HepG2 (cell line): ENCODE data around the gene XRN1. TPM values are rescaled to one million over a fixed set of nuclear protein-coding genes. Genes with fewer than 3 reads are reported as not detected.

Experiments used
- ATAC-seq: fragments of 200-7000 bp; cut with Tn5 transposase; 3 replicates; pipeline ENCODE4 v1.9.1; 2020; ENCODE audit warnings: mild to moderate bottlenecking, moderate library complexity
- BruUV-seq: library from RNA; stranded (reverse); fragments of 400-500 nt; replicated peaks from 2 replicates; lab custom pipeline; 2021; lab: Mats Ljungman, UMichigan
- CTCF ChIA-PET: fragments of 300-600 bp; formaldehyde crosslinking; extraction: SDS; loops from one replicate; lab custom pipeline; 2021; ENCODE audit warnings: low total read pairs, inconsistent platforms, low intra/inter-chr PET ratio; lab: Yijun Ruan, JAX
- POLR2A ChIA-PET: fragments of 350-600 bp; sonication (Branson Sonifier 250); formaldehyde crosslinking; loops from one replicate; lab custom pipeline; 2020; ENCODE audit warnings: antibody characterized with exemption, inconsistent platforms; lab: Yijun Ruan, JAX
- DNase-seq: peaks from one replicate; pipeline ENCODE4 v3.0.0-alpha.2; 2015; ENCODE audit warnings: low spot score
- FAIRE-seq: peaks from 3 replicates; lab custom pipeline; 2011; peaks lifted over from hg19 to GRCh38; lab: Jason Lieb, UNC
- H2AFZ ChIP-seq: one replicate; pipeline ENCODE4 v1.6.1; 2011; ENCODE audit warnings: low read length, inconsistent platforms
- H3K27ac ChIP-seq: fragments of 300-600 bp; 3 replicates; pipeline ENCODE4 v1.8.0; 2011; ENCODE audit warnings: mixed run types, mild to moderate bottlenecking, mixed read lengths, low read length, inconsistent platforms; ENCODE audit not compliant: insufficient read depth; ENCODE audit errors: extremely low read length
- H3K27me3 ChIP-seq, 2 experiments: fragments of 200-600 bp in 1 of 2; 2 replicates in 1 of 2; 3 replicates in 1 of 2; pipeline versions ENCODE4 v1.6.0 to v1.8.0; 2011; ENCODE audit warnings: low read length in 2 of 2, mild to moderate bottlenecking in 2 of 2, moderate library complexity in 2 of 2, inconsistent platforms in 1 of 2; ENCODE audit not compliant: insufficient read depth in 2 of 2, control insufficient read depth in 1 of 2
- H3K36me3 ChIP-seq, 2 experiments: fragments of 200-600 bp in 1 of 2; replicated peaks in 1 of 2; 2 replicates in 1 of 2; 3 replicates in 1 of 2; pipeline versions ENCODE4 v1.5.1 to v1.8.0; 2011; ENCODE audit warnings: low read length in 2 of 2, inconsistent platforms in 1 of 2; ENCODE audit not compliant: insufficient read depth in 2 of 2, control insufficient read depth in 1 of 2
- H3K4me1 ChIP-seq: 2 replicates; pipeline ENCODE4 v1.5.1; 2012; ENCODE audit warnings: low read length, inconsistent platforms; ENCODE audit not compliant: insufficient read depth
- H3K4me2 ChIP-seq: 2 replicates; pipeline ENCODE4 v1.6.0; 2011; ENCODE audit warnings: low read depth, low read length, inconsistent platforms
- H3K4me3 ChIP-seq, 3 experiments: fragments of 200-600 bp in 1 of 3; sonication (generic), shearing (Covaris generic) in 1 of 3; replicated peaks in 1 of 3; 2 replicates each; pipeline ENCODE4 v1.5.1; 2011 to 2016; ENCODE audit warnings: low read length in 3 of 3, inconsistent platforms in 2 of 3, low read depth in 2 of 3, mild to moderate bottlenecking in 2 of 3, control low read depth in 1 of 3, mixed read lengths in 1 of 3; ENCODE audit not compliant: insufficient read depth in 1 of 3
- H3K79me2 ChIP-seq: one replicate; pipeline ENCODE4 v1.6.1; 2011; ENCODE audit warnings: low read length, inconsistent platforms; ENCODE audit not compliant: insufficient read depth
- H3K9ac ChIP-seq: 2 replicates; pipeline ENCODE4 v1.6.0; 2011; ENCODE audit warnings: mild to moderate bottlenecking, low read depth, low read length, inconsistent platforms; ENCODE audit not compliant: insufficient read depth
- H3K9me3 ChIP-seq: 2 replicates; pipeline ENCODE4 v1.5.1; 2012; ENCODE audit warnings: mild to moderate bottlenecking, low read length
- H4K20me1 ChIP-seq: 2 replicates; pipeline ENCODE4 v1.6.0; 2011; ENCODE audit warnings: inconsistent platforms, mild to moderate bottlenecking, low read length, moderate library complexity; ENCODE audit not compliant: insufficient read depth
- ARID3A ChIP-seq: IDR thresholded peaks from 2 replicates; pipeline ENCODE4 v1.6.1; 2012; ENCODE audit warnings: low read depth, low read length, improper control_type of control experiment
- DNMT3B ChIP-seq: conservative IDR thresholded peaks from 2 replicates; pipeline ENCODE4 v1.6.1; 2016; ENCODE audit warnings: missing biosample characterization, control low read depth
- PCBP2 ChIP-seq: fragments of 200-400 bp; formaldehyde crosslinking; optimal IDR thresholded peaks from 2 replicates; pipeline ENCODE3; 2018; ENCODE audit warnings: low read length, low read depth; ENCODE audit not compliant: poor library complexity, severe bottlenecking
- ZBTB33 ChIP-seq: sonication (generic); formaldehyde crosslinking; IDR thresholded peaks from 2 replicates; pipeline ENCODE4 v1.4.0; 2020; ENCODE audit warnings: missing genetic modification reagents
- WGBS: methylation state at CpG from one replicate; pipeline ENCODE4 v1.1.6; 2017; ENCODE audit warnings: low lambda C conversion rate; 5-methylcytosine and 5-hydroxymethylcytosine counted together
- in situ Hi-C: cut with HindIII; loops from 2 replicates; pipeline ENCODE4 v1.10.0; 2017; ENCODE audit warnings: low pct_unique_long_range_greater_than_20kb; ENCODE audit not compliant: extremely low pct_ligation_motif_present
- intact Hi-C: fragments of 100-400 bp; cut with micrococcal nuclease; formaldehyde crosslinking; loops from one replicate; pipeline ENCODE4 v1.10.0; 2022; ENCODE audit not compliant: unreplicated experiment
- polyA plus RNA-seq, 8 experiments: library from polyadenylated mRNA; depleted of rRNA in 3 of 8; stranded (reverse) in 7 of 8; unstranded in 1 of 8; fragments of >200 nt; fragmentation: Illumina TruSeq in 4 of 8; extraction: Trizol in 4 of 8; gene quantifications; 2 replicates each; pipeline versions ENCODE4 v1.2.1 to v1.2.3, GENCODE V29; 2011 to 2016; ENCODE audit warnings: low read depth in 4 of 8, missing spikeins in 1 of 8, mixed read lengths in 1 of 8; ENCODE audit not compliant: insufficient read depth in 1 of 8
- total RNA-seq, 5 experiments: library from RNA; depleted of rRNA; stranded (reverse); fragments of >200 nt; fragmentation: Illumina TruSeq; extraction: Trizol; gene quantifications; 2 replicates each; pipeline ENCODE4 v1.2.3, GENCODE V29; 2016; ENCODE audit warnings: low read depth in 1 of 5

Gene XRN1
- total and polyA plus RNA-seq, 2 of the 13 experiments (the other 11 are each of a cell fraction or from before 2014, with no cell fraction given), result 13.2 to 13.3 TPM

- no peak for TF ChIP-seq DNMT3B (CRISPR knock-in tag)
- TF ChIP-seq, all 625 proteins: peak for 54
Observed at GRCh38 chr3:142447301-142447851, 461 bp downstream of the XRN1 start (continued).

GRCh38 chr3:142445816-142446254 is 2.0 kb downstream of the XRN1 start:
- H3K79me2 ChIP-seq, result peaks cover 55% of the 10 kb centered on the region
- in situ Hi-C loops, result no loop called here

More at GRCh38 chr3:142445816-142446254, 2.0 kb downstream of the XRN1 start:
- intact Hi-C loops, result loop anchor here (10.0 kb wide), 1 partner anchor 129 kb away; the partner anchor contains the start of gene ATR
- ATAC-seq (no peak), FAIRE-seq (no peak), DNase-seq (peak; percentile 12)
- Histone ChIP-seq H3K27me3 (peaks cover 0 to 4% of the 10 kb centered on the region in 2 experiments; a peak in 1 of 5 replicates), H2AFZ (no peak overlapping the region), H3K9me3 (no peaks in the 10 kb centered on the region), H3K4me2 (peak overlapping the region; percentile 81), H3K27ac (peak overlapping the region; percentile 0), H4K20me1 (peaks cover 6% of the 10 kb centered on the region), H3K4me1 (peaks cover 35% of the 10 kb centered on the region), H3K4me3 (peak overlapping the region; percentile 97 to 100 (median 99); a peak in 5 of 6 replicates), H3K36me3 (peaks cover 0 to 4% of the 10 kb centered on the region in 2 experiments; a peak in 1 of 5 replicates), H3K9ac (peak overlapping the region; percentile 99; the same call in 1 of the 2 replicates)
- ChIA-PET CTCF (no interaction called here), POLR2A (no interaction called here)
- TF ChIP-seq ZBTB33 (CRISPR knock-in tag) (peak; percentile 79), PCBP2 (no peak), ARID3A (peak; percentile 13; the same call in 1 of the 2 replicates)
- 60% methylated on average over 6 of the region's 6 CpGs for WGBS
- BruUV-seq, result no TSS peak
